PC-9 (cell line): ENCODE measurements around the gene EXOC2.

Experiments
- CTCF ChIP-seq: fragments of 200-600 bp; sonication (generic); conservative IDR thresholded peaks from 2 replicates; pipeline ENCODE4 v1.6.1; 2017; ENCODE audit warnings: mixed run types, antibody characterized with exemption, mild to moderate bottlenecking, moderate library complexity
- EZH2 ChIP-seq: fragments of 200-600 bp; sonication (generic); IDR thresholded peaks from 2 replicates; pipeline ENCODE4 v1.8.0; 2017; ENCODE audit warnings: antibody characterized with exemption, low read depth

DNA sequence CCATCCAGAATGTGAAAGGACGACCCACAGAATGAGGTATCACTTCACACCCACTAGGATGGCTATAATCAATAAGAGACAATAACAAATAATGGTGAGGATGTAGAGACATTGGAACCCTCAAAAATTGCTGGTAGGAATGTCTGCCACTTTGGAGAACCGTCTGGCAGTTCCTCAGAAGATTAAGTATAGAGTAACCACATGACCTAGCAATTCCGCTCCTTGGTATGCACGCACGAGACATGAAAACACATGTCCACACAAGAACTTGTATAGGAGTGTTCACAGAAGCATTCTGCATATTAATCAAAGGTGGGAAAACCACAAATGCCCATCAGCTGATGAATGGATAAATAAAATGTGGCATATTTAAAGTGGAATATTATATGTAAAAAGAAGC, 200.8 kb downstream of the EXOC2 start:
- TF ChIP-seq CTCF: no peak
- TF ChIP-seq EZH2: no peak
